MM.1S (cell line): Measurements from ENCODE around the gene RAB22A.

Experiments used
- DNase-seq: peaks from one replicate; pipeline ENCODE4 v3.0.0-alpha.2; 2015
- H2AFZ ChIP-seq: fragments of 300-600 bp; sonication (generic); 2 replicates; pipeline ENCODE4 v1.6.0; 2016; ENCODE audit warnings: antibody characterized with exemption, low read length
- H3F3A ChIP-seq: fragments of 300-600 bp; sonication (generic); 2 replicates; pipeline ENCODE4 v1.6.1; 2016; ENCODE audit warnings: mild to moderate bottlenecking, antibody characterized with exemption, low read length, moderate library complexity, mixed read lengths; ENCODE audit not compliant: insufficient read depth
- H3K27ac ChIP-seq: fragments of 300-600 bp; sonication (generic); 2 replicates; pipeline ENCODE4 v1.5.1; 2016; ENCODE audit warnings: mild to moderate bottlenecking, low read length
- H3K27me3 ChIP-seq: fragments of 300-600 bp; sonication (generic); replicated peaks from 2 replicates; pipeline ENCODE4 v1.6.0; 2016; ENCODE audit warnings: low read length; ENCODE audit not compliant: insufficient read depth
- H3K36me3 ChIP-seq: fragments of 300-600 bp; sonication (generic); replicated peaks from 2 replicates; pipeline ENCODE4 v1.6.1; 2016; ENCODE audit warnings: mild to moderate bottlenecking, low read length, mixed read lengths; ENCODE audit not compliant: insufficient read depth
- H3K4me1 ChIP-seq: fragments of 300-600 bp; sonication (generic); 2 replicates; pipeline ENCODE4 v1.6.1; 2016; ENCODE audit warnings: low read length, mixed read lengths
- H3K4me2 ChIP-seq: fragments of 300-600 bp; sonication (generic); 2 replicates; pipeline ENCODE4 v1.6.0; 2016; ENCODE audit warnings: low read depth, low read length
- H3K4me3 ChIP-seq: fragments of 300-600 bp; sonication (generic); 2 replicates; pipeline ENCODE4 v1.5.1; 2016; ENCODE audit warnings: low read length, mixed read lengths
- H3K79me2 ChIP-seq: fragments of 300-600 bp; sonication (generic); 2 replicates; pipeline ENCODE4 v1.6.1; 2016; ENCODE audit warnings: mixed run types, low read length, mixed read lengths
- H3K9ac ChIP-seq: fragments of 300-600 bp; sonication (generic); 2 replicates; pipeline ENCODE4 v1.6.1; 2016; ENCODE audit warnings: low read length, mixed read lengths
- H3K9me2 ChIP-seq: fragments of 300-600 bp; sonication (generic); replicated peaks from 2 replicates; pipeline ENCODE4 v1.6.1; 2016; ENCODE audit warnings: mild to moderate bottlenecking, low read length, mixed read lengths; ENCODE audit not compliant: insufficient read depth
- H3K9me3 ChIP-seq: fragments of 300-600 bp; sonication (generic); replicated peaks from 2 replicates; pipeline ENCODE4 v1.6.1; 2016; ENCODE audit warnings: mild to moderate bottlenecking, low read length, mixed read lengths; ENCODE audit not compliant: insufficient read depth
- H4K20me1 ChIP-seq: fragments of 300-600 bp; sonication (generic); 2 replicates; pipeline ENCODE4 v1.6.1; 2016; ENCODE audit warnings: mild to moderate bottlenecking, low read length, moderate library complexity, mixed read lengths; ENCODE audit not compliant: insufficient read depth
- EZH2 ChIP-seq: fragments of 300-600 bp; sonication (generic); optimal IDR thresholded peaks from 2 replicates; pipeline ENCODE3; 2017; ENCODE audit warnings: low read depth, mild to moderate bottlenecking, antibody characterized with exemption, low read length, mixed read lengths
- EZH2phosphoT487 ChIP-seq: fragments of 300-600 bp; sonication (generic); IDR thresholded peaks from 2 replicates; pipeline ENCODE4 v1.6.1; 2018; ENCODE audit warnings: antibody characterized with exemption, low read length
- TF ChIP-seq, protein P1 (sequence below): fragments of 300-600 bp; sonication (generic); IDR thresholded peaks from 2 replicates; pipeline ENCODE4 v1.5.1; 2016; ENCODE audit warnings: antibody characterized with exemption, low read length, mixed read lengths

The RAB22A gene

DNA sequence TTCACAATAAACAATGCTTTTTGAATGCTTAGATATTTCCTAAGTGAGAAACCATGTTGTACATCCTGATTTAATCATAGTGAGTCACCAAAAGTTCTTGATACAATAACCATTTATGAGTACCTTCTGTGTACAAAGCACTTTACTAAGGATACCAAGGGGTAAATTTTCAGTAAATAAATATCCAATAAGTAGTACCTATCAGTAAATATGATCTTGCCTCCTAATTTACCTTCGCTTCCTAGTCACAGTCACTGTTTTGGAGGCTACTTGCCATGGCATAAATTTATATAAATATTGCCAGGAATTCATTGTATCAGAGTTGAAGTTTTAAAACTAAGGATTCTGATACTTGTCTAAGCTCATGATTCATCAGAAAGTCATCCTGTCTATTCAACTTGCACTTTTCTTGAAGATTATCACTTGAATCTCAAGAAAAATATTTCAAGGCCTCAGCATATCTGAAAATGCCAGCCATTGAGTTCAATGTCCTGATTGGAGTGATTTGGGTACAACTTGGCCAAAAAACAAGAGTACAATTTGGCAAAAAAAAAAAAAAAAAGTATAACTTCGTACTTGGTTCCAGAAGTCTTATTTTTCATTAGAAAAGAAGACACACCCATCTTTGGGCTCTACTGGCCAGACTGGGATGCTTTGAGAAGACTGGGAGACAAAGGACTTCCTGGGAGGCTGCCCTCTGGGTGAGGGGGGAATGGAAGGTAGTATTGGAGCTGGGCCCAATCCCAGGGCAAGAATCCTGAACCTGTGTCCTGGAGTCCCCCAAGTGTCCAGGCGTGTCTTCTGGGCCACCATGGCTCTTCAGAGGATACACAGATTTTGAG, 32.8 kb downstream of the RAB22A start:
- Histone ChIP-seq H3K4me2 (no peak overlapping the region), H2AFZ (no peak overlapping the region), H3K9me2 (no peaks in the 10 kb centered on the region), H3K27me3 (no peaks in the 10 kb centered on the region), H3K4me3 (no peak overlapping the region), H3K9ac (no peak overlapping the region), H3K27ac (no peak overlapping the region), H3K36me3 (0 out of 2 replicates have a peak, but pooled peaks cover 4% of the 10 kb centered on the region), H3K79me2 (peaks cover 38% of the 10 kb centered on the region), H3K4me1 (no peaks in the 10 kb centered on the region), H3K9me3 (no peaks in the 10 kb centered on the region), H3F3A (no peaks in the 10 kb centered on the region), H4K20me1 (no peaks in the 10 kb centered on the region)
- no peak for DNase-seq
- TF ChIP-seq EZH2phosphoT487 = no peak
- TF ChIP-seq, protein P1, sequence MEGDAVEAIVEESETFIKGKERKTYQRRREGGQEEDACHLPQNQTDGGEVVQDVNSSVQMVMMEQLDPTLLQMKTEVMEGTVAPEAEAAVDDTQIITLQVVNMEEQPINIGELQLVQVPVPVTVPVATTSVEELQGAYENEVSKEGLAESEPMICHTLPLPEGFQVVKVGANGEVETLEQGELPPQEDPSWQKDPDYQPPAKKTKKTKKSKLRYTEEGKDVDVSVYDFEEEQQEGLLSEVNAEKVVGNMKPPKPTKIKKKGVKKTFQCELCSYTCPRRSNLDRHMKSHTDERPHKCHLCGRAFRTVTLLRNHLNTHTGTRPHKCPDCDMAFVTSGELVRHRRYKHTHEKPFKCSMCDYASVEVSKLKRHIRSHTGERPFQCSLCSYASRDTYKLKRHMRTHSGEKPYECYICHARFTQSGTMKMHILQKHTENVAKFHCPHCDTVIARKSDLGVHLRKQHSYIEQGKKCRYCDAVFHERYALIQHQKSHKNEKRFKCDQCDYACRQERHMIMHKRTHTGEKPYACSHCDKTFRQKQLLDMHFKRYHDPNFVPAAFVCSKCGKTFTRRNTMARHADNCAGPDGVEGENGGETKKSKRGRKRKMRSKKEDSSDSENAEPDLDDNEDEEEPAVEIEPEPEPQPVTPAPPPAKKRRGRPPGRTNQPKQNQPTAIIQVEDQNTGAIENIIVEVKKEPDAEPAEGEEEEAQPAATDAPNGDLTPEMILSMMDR = no peak
- no peak for TF ChIP-seq EZH2

DNA sequence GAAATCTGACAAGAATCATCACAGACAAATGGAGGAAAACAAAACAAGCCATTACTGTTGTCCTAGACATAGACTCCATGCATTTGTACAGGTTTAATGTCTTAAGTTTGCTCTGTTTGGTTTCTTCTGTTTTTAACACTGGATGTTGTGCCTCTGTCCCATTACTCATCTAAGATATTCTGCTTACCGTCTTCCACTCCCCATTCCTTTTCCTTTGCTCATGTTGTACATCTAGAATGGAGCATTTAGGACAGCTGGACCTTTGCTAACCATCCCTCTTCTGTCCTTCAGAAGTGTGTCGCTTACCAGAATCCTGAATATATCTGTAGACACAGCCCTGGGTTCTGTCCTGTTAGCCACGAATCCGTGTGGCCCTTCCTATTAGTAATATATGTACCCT, 35.2 kb downstream of the RAB22A start:
- Histone ChIP-seq H3K4me3 (no peak overlapping the region), H3K4me1 (no peaks in the 10 kb centered on the region), H3K27me3 (no peaks in the 10 kb centered on the region), H3K36me3 (0 out of 2 replicates have a peak, but pooled peaks cover 4% of the 10 kb centered on the region), H4K20me1 (no peaks in the 10 kb centered on the region), H3K79me2 (peaks cover 20% of the 10 kb centered on the region), H3K9ac (no peak overlapping the region), H3K27ac (no peak overlapping the region), H3F3A (no peaks in the 10 kb centered on the region), H2AFZ (no peak overlapping the region), H3K9me2 (no peaks in the 10 kb centered on the region), H3K4me2 (no peak overlapping the region), H3K9me3 (no peaks in the 10 kb centered on the region)
- TF ChIP-seq EZH2 (no peak), EZH2phosphoT487 (no peak)
- TF ChIP-seq, protein P1 = no peak
- no peak for DNase-seq

DNA sequence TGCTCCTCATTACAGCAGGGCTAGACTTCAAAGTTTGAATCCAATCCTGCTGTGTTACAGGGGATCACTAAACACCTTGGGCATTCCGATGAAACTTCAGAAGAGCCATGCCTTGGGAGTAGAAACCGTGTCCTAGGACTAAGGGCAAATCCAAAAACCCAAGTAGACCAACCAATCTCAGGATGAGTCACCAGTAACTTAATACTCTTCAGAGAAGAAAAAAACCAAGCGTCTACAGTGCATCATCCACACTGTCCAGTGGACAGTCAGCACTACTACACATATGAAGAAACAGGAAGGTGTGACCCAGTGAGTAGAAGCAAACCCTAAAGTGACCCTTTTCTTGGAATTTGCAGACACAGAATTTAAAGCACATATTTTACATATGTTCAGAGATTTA, 40.1 kb downstream of the RAB22A start:
- Histone ChIP-seq H3K9me3 (no peaks in the 10 kb centered on the region), H3F3A (no peaks in the 10 kb centered on the region), H3K27me3 (no peaks in the 10 kb centered on the region), H3K79me2 (no peaks in the 10 kb centered on the region), H3K4me2 (no peak overlapping the region), H3K4me3 (no peak overlapping the region), H3K9ac (no peak overlapping the region), H4K20me1 (no peaks in the 10 kb centered on the region), H3K27ac (no peak overlapping the region), H2AFZ (no peak overlapping the region), H3K4me1 (no peaks in the 10 kb centered on the region), H3K36me3 (0 out of 2 replicates have a peak, but pooled peaks cover 4% of the 10 kb centered on the region), H3K9me2 (no peaks in the 10 kb centered on the region)
- DNase-seq = no peak
- TF ChIP-seq EZH2phosphoT487 (no peak), EZH2 (no peak)
- TF ChIP-seq, protein P1 = no peak
